ENCODE results near the gene UBTD2. TPM values are rescaled to one million over a fixed set of nuclear protein-coding genes. Genes with fewer than 3 reads are reported as not detected.

The UBTD2 gene
- total RNA-seq, 1 experiment from 2014 or later, result 22.6 TPM

GRCh38 chr5:172281346-172281745 is 2.2 kb downstream of the UBTD2 start:
- Histone ChIP-seq H3K27me3 (ENCODE audit: low read length) (no peaks in the 10 kb centered on the region), H3K9ac (ENCODE audit: low read length) (peak overlapping the region; percentile 40), H3K4me3 (ENCODE audit: low read length) (peak overlapping the region; percentile 97), H3K79me2 (ENCODE audit: low read length) (peaks cover 70% of the 10 kb centered on the region), H2AFZ (ENCODE audit: low read length) (no peak overlapping the region), H3K36me3 (ENCODE audit: low read depth, low read length) (no peaks in the 10 kb centered on the region; the same call in 1 of the 2 replicates), H4K20me1 (ENCODE audit: low read length) (peaks cover 20% of the 10 kb centered on the region; the same call in 1 of the 2 replicates), H3K9me3 (ENCODE audit: low read length) (no peaks in the 10 kb centered on the region), H3F3A (ENCODE audit: low read length, unreplicated experiment) (peaks cover 6% of the 10 kb centered on the region), H3K9me2 (replicated peaks; ENCODE audit: low read length) (no peaks in the 10 kb centered on the region), H3K4me1 (ENCODE audit: insufficient read depth, low read length) (peaks cover 31% of the 10 kb centered on the region), H3K27ac (ENCODE audit: low read length) (peak overlapping the region; percentile 43), H3K4me2 (ENCODE audit: low read length) (peak overlapping the region; percentile 90)
- CTCF ChIA-PET, result no interaction called here
- BruUV-seq (replicated peaks), result no TSS peak
- DNase-seq (peak; percentile 23), ATAC-seq (no peak)
- no peak for TF ChIP-seq CTCF (conservative IDR thresholded peaks at IDR 0.05; ENCODE audit: low read depth, low read length)
- intact Hi-C loops (cut with micrococcal nuclease), result loop anchor here (5.0 to 10.0 kb wide), 3 partner anchors 44 to 173 kb away; partner anchors contain the start of gene SH3PXD2B
- POLR2A ChIA-PET (ENCODE audit: unreplicated experiment), result no interaction called here

GRCh38 chr5:172280929-172281328 is 2.6 kb downstream of the UBTD2 start:
- Histone ChIP-seq H4K20me1 (ENCODE audit: low read length) (peaks cover 22% of the 10 kb centered on the region), H3K4me2 (ENCODE audit: low read length) (peak overlapping the region; percentile 90), H3F3A (ENCODE audit: low read length, unreplicated experiment) (peaks cover 6% of the 10 kb centered on the region), H3K4me3 (ENCODE audit: low read length) (peak overlapping the region; percentile 97), H3K9me3 (ENCODE audit: low read length) (no peaks in the 10 kb centered on the region), H3K9me2 (replicated peaks; ENCODE audit: low read length) (no peaks in the 10 kb centered on the region), H2AFZ (ENCODE audit: low read length) (no peak overlapping the region), H3K4me1 (ENCODE audit: insufficient read depth, low read length) (peaks cover 35% of the 10 kb centered on the region), H3K79me2 (ENCODE audit: low read length) (peaks cover 75% of the 10 kb centered on the region), H3K27ac (ENCODE audit: low read length) (no peak overlapping the region), H3K9ac (ENCODE audit: low read length) (peak overlapping the region; percentile 40; the same call in 1 of the 2 replicates), H3K27me3 (ENCODE audit: low read length) (no peaks in the 10 kb centered on the region), H3K36me3 (ENCODE audit: low read depth, low read length) (no peaks in the 10 kb centered on the region; the same call in 1 of the 2 replicates)
- TF ChIP-seq CTCF (conservative IDR thresholded peaks at IDR 0.05; ENCODE audit: low read depth, low read length), result no peak
- ATAC-seq, result no peak
- intact Hi-C loops (cut with micrococcal nuclease), result loop anchor here (5.0 to 10.0 kb wide), 3 partner anchors 44 to 174 kb away; partner anchors contain the start of gene SH3PXD2B
- CTCF ChIA-PET, result interaction anchor here (0.9 kb wide), 1 partner anchor 12 kb away, joined by 3 read pairs; no protein-coding TSS in a partner anchor
- POLR2A ChIA-PET (ENCODE audit: unreplicated experiment), result no interaction called here
- peak; percentile 17 for DNase-seq
- no TSS peak for BruUV-seq (replicated peaks)

- intact Hi-C loops (cut with micrococcal nuclease), result loop anchor here (5.0 to 10.0 kb wide), 3 partner anchors 43 to 174 kb away; partner anchors contain the start of gene SH3PXD2B
- no peak for ATAC-seq
Measured at GRCh38 chr5:172280317-172280716, 3.2 kb downstream of the UBTD2 start.

More at GRCh38 chr5:172280317-172280716, 3.2 kb downstream of the UBTD2 start:
- Histone ChIP-seq H3K4me3 (ENCODE audit: low read length) (no peak overlapping the region), H3K27ac (ENCODE audit: low read length) (no peak overlapping the region), H3K27me3 (ENCODE audit: low read length) (no peaks in the 10 kb centered on the region), H3K4me1 (ENCODE audit: insufficient read depth, low read length) (peaks cover 41% of the 10 kb centered on the region), H3K9me3 (ENCODE audit: low read length) (no peaks in the 10 kb centered on the region), H2AFZ (ENCODE audit: low read length) (no peak overlapping the region), H3K4me2 (ENCODE audit: low read length) (no peak overlapping the region), H4K20me1 (ENCODE audit: low read length) (peaks cover 28% of the 10 kb centered on the region), H3K79me2 (ENCODE audit: low read length) (peaks cover 81% of the 10 kb centered on the region), H3F3A (ENCODE audit: low read length, unreplicated experiment) (peaks cover 6% of the 10 kb centered on the region), H3K36me3 (ENCODE audit: low read depth, low read length) (no peaks in the 10 kb centered on the region; the same call in 1 of the 2 replicates), H3K9ac (ENCODE audit: low read length) (no peak overlapping the region), H3K9me2 (replicated peaks; ENCODE audit: low read length) (no peaks in the 10 kb centered on the region)
- no peak for DNase-seq
- no TSS peak for BruUV-seq (replicated peaks)
- ChIA-PET CTCF (interaction anchor here (0.9 kb wide), 1 partner anchor 13 kb away, joined by 3 read pairs; no protein-coding TSS in a partner anchor), POLR2A (ENCODE audit: unreplicated experiment) (no interaction called here)
- TF ChIP-seq CTCF (conservative IDR thresholded peaks at IDR 0.05; ENCODE audit: low read depth, low read length) (no peak), EZH2 (IDR thresholded peaks at IDR 0.05; ENCODE audit: low read length, unreplicated experiment) (no peak), EZH2phosphoT487 (IDR thresholded peaks at IDR 0.05; ENCODE audit: borderline replicate concordance, low read length) (no peak)

All from PC-3 (cell line).